Left lung (tissue), 10 donors: ENCODE results near the gene HOXA2. TPM values are rescaled to one million over a fixed set of nuclear protein-coding genes. Genes with fewer than 3 reads are reported as not detected.

ENCODE experiments used
- ATAC-seq: fragments of 200-7000 bp; cut with Tn5 transposase; one replicate; pipeline ENCODE4 v1.9.1; 2020; ENCODE audit warnings: moderate library complexity
- DNase-seq, 4 donors: peaks; one replicate each; pipeline ENCODE4 v3.0.0-alpha.2; 2013 to 2020
- H3K27ac ChIP-seq, 2 donors: fragments of 200-600 bp; sonication (generic) in 1 of 2; one replicate each; pipeline versions ENCODE4 v1.5.0 to v1.8.0; 2020 to 2021
- H3K27me3 ChIP-seq, 2 donors: fragments of 200-600 bp; sonication (generic) in 1 of 2; one replicate each; pipeline versions ENCODE4 v1.5.0 to v1.8.0; 2020 to 2021
- H3K36me3 ChIP-seq, 2 donors: fragments of 200-600 bp; sonication (generic) in 1 of 2; one replicate each; pipeline versions ENCODE4 v1.5.0 to v1.8.0; 2020 to 2021
- H3K4me1 ChIP-seq, 2 donors: fragments of 200-600 bp; one replicate each; pipeline ENCODE4 v1.8.0; 2021
- H3K4me3 ChIP-seq, 2 donors: fragments of 200-600 bp; sonication (generic) in 1 of 2; one replicate each; pipeline versions ENCODE4 v1.5.0 to v1.8.0; 2020 to 2021; ENCODE audit warnings: mild to moderate bottlenecking in 1 of 2
- H3K9me3 ChIP-seq, 2 donors: fragments of 200-600 bp; sonication (generic) in 1 of 2; one replicate each; pipeline versions ENCODE4 v1.5.0 to v1.8.0; 2020 to 2021
- intact Hi-C, 2 donors: fragments of 100-400 bp; cut with DNase I; formaldehyde crosslinking; loops; one replicate each; pipeline versions ENCODE4 v1.11.2 to v1.14.2; 2022
- polyA plus RNA-seq, 6 donors: library from polyadenylated mRNA; unstranded; fragments of 120-200 nt; gene quantifications; one replicate each; pipeline ENCODE4 v1.2.1, GENCODE V29; 2013; ENCODE audit not compliant: insufficient read length in 6 of 6
- total RNA-seq, 2 donors: library from RNA; stranded (reverse); fragmentation: NEBNext Ultra II Directional; extraction: Animal tissue kit (Norgen Biotek cat#: 25700); gene quantifications; one replicate each; pipeline ENCODE4 v1.2.1, GENCODE V29; 2021
- TF ChIP-seq, protein P1 (sequence below), 2 donors: fragments of 200-600 bp; sonication (generic) in 1 of 2; IDR thresholded peaks; one replicate each; pipeline versions ENCODE4 v1.5.0 to v1.8.0; 2021; ENCODE audit warnings: antibody characterized with exemption in 2 of 2
- donor health status: DM: no; HTN: yes; CAD: no.
- donor health status: DM: no; HTN: no; CAD: no.

The HOXA2 gene
- total and polyA plus RNA-seq, 8 donors, result 0.61 to 19.6 (median 17.6) TPM

DNA sequence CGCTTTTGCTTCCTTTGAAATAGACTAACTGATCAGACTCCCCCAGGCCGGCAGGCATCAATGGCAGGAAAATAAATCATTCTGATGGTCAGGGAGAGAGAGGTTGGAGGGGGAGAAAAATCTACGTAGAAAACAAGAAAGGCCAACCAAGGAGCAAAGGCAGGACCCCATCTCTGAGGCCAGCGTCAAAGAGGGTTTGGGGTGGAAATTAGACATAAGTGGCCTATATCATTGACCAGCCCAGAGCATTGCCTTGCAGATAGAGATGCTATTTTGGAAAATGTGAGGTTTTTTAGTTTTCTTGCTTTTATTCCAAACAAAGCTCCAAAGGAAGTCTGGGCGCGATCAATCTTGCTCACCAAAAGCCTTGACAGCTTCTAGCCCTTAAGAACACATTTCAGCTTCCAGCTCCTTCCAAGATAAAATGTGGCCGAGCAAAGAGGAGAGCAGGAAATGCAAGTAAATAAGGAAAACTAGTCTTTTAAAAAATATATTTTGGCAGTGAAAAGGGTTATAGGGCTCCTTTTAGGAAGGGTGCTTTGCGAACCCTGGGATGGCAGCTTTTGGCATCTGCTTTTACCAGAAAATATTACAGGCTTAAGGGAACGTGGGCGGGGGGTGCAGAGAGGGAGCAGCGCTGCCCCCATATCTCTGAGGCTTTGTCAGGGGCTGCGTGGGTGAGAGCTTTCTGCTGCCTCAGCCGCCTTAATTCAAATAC is 2.0 kb upstream of the HOXA2 start:
- Histone ChIP-seq H3K36me3 (peaks cover 0 to 6% of the 10 kb centered on the region in 2 donors), H3K9me3 (no peaks in the 10 kb centered on the region), H3K4me3 (no peak overlapping the region), H3K27ac (peak overlapping the region; percentile 70 to 90), H3K4me1 (peaks cover 14 to 39% of the 10 kb centered on the region in 2 donors), H3K27me3 (peaks cover 32 to 94% of the 10 kb centered on the region in 2 donors)
- TF ChIP-seq, protein P1, sequence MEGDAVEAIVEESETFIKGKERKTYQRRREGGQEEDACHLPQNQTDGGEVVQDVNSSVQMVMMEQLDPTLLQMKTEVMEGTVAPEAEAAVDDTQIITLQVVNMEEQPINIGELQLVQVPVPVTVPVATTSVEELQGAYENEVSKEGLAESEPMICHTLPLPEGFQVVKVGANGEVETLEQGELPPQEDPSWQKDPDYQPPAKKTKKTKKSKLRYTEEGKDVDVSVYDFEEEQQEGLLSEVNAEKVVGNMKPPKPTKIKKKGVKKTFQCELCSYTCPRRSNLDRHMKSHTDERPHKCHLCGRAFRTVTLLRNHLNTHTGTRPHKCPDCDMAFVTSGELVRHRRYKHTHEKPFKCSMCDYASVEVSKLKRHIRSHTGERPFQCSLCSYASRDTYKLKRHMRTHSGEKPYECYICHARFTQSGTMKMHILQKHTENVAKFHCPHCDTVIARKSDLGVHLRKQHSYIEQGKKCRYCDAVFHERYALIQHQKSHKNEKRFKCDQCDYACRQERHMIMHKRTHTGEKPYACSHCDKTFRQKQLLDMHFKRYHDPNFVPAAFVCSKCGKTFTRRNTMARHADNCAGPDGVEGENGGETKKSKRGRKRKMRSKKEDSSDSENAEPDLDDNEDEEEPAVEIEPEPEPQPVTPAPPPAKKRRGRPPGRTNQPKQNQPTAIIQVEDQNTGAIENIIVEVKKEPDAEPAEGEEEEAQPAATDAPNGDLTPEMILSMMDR (IDR thresholded peaks at IDR 0.05), result no peak
- intact Hi-C loops, result no loop called here
- ATAC-seq (no peak), DNase-seq (peak in 2 of 4 donors; percentile 76 to 83)

GRCh38 chr7:27103489-27104226 is 1.2 kb upstream of the HOXA2 start:
- TF ChIP-seq, protein P1 (IDR thresholded peaks at IDR 0.05), result no peak
- peak overlapping the region; percentile 70 to 90 for H3K27ac ChIP-seq
- intact Hi-C loops, result no loop called here
- DNase-seq, result peak in 2 of 4 donors; percentile 49 to 77
- no peak for ATAC-seq
- H3K27me3 ChIP-seq, result peaks cover 32 to 100% of the 10 kb centered on the region in 2 donors
- peak overlapping the region in 1 of 2 donors; percentile 33 for H3K4me3 ChIP-seq
- peaks cover 0 to 6% of the 10 kb centered on the region in 2 donors for H3K36me3 ChIP-seq
- peaks cover 14 to 42% of the 10 kb centered on the region in 2 donors for H3K4me1 ChIP-seq
- no peaks in the 10 kb centered on the region for H3K9me3 ChIP-seq

DNA sequence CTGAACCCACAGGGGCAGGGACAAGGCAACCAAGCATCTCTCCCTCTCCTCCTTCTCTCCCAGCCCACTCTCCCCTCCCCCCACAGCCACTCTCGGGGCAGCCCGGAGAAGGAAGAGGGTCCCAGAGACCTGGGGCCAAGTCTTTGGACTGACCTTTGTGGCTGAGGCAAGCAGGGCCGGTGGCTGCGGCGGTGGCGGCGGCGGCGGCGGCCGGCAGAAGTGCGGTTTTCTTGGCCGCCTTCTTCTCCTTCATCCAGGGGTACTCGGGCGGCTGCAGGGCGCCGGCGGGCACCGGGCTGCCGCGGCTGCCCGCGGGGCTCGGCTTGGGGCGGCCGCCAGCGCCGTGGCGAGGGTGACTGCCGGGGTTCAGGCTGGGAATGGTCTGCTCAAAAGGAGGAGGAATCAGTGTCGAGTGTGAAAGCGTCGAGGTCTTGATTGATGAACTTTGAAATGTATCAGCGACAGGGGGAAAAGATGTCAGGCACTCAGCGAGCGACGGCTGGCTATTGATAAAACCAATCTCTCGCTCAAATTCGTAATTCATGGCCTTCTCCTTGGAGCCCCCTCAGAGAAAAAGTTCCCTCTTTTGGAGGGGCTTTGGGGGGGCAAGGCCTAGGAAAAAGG is 414 bp downstream of the HOXA2 start:
- peak overlapping the region; percentile 24 to 33 for H3K4me3 ChIP-seq
- TF ChIP-seq, protein P1 (IDR thresholded peaks at IDR 0.05), result no peak
- peaks cover 35 to 100% of the 10 kb centered on the region in 2 donors for H3K27me3 ChIP-seq
- no peak for ATAC-seq
- H3K9me3 ChIP-seq, result no peaks in the 10 kb centered on the region
- peaks cover 0 to 6% of the 10 kb centered on the region in 2 donors for H3K36me3 ChIP-seq
- peak in 1 of 4 donors; percentile 80 for DNase-seq
- H3K27ac ChIP-seq, result peak overlapping the region; percentile 70 to 90
- peaks cover 14 to 58% of the 10 kb centered on the region in 2 donors for H3K4me1 ChIP-seq
- intact Hi-C loops, result no loop called here

- peak overlapping the region; percentile 70 to 90 for H3K27ac ChIP-seq
- TF ChIP-seq, protein P1 (IDR thresholded peaks at IDR 0.05), result no peak
- peak overlapping the region; percentile 24 to 33 for H3K4me3 ChIP-seq
- peaks cover 30 to 100% of the 10 kb centered on the region in 2 donors for H3K27me3 ChIP-seq
- H3K9me3 ChIP-seq, result no peaks in the 10 kb centered on the region
- DNase-seq (peak in 2 of 4 donors; percentile 88 to 90), ATAC-seq (no peak)
- H3K36me3 ChIP-seq, result peaks cover 0 to 6% of the 10 kb centered on the region in 2 donors
- H3K4me1 ChIP-seq, result peaks cover 8 to 59% of the 10 kb centered on the region in 2 donors
- intact Hi-C loops, result no loop called here
Observed at GRCh38 chr7:27101171-27101956, 1.1 kb downstream of the HOXA2 start.
